ENCODE measurements around the gene TRAF3. TPM values are rescaled to one million over a fixed set of nuclear protein-coding genes. Genes with fewer than 3 reads are reported as not detected.

The TRAF3 gene
- polyA plus RNA-seq, 1 of the 3 experiments (the other 2 are of a cell fraction): 17.9 TPM

GRCh38 chr14:102739190-102739469 lies 38.1 kb upstream of the TRAF3 start:
- Histone ChIP-seq H3K79me2 (ENCODE audit: insufficient read depth) (no peaks in the 10 kb centered on the region), H2AFZ (ENCODE audit: low read depth) (no peak overlapping the region), H3K4me1 (ENCODE audit: control insufficient read depth in 1 of 2, insufficient read depth in 2 of 2, low read depth in 1 of 2, low read length in 1 of 2) (no peaks in the 10 kb centered on the region), H3K27ac (ENCODE audit: low read depth in 2 of 2, low read length in 1 of 2) (no peak overlapping the region), H3K4me3 (ENCODE audit: low read depth in 2 of 2, low read length in 1 of 2) (no peak overlapping the region), H3F3A (replicated peaks; ENCODE audit: insufficient read depth) (no peaks in the 10 kb centered on the region), H3K9me3 (peaks cover 3% of the 10 kb centered on the region; the same call in 1 of the 2 replicates), H3K9me2 (no peaks in the 10 kb centered on the region), H3K9ac (no peak overlapping the region), H3K4me2 (no peak overlapping the region), H4K20me1 (ENCODE audit: insufficient read depth) (no peaks in the 10 kb centered on the region), H3K27me3 (ENCODE audit: insufficient read depth) (no peaks in the 10 kb centered on the region), H3K36me3 (replicated peaks in 1 of 2; ENCODE audit: control insufficient read depth in 1 of 2, insufficient read depth in 2 of 2, low read length in 1 of 2) (peaks cover 0 to 10% of the 10 kb centered on the region in 2 experiments)
- WGBS (ENCODE audit: low lambda C conversion rate): 82% methylated on average over 3 of the region's 3 CpGs
- CTCF ChIA-PET: no interaction called here
- TF ChIP-seq FOXM1 (IDR thresholded peaks at IDR 0.05; ENCODE audit: low read depth): no peak
- TF ChIP-seq CTCF (IDR thresholded peaks at IDR 0.05): no peak
- TF ChIP-seq FOXJ3 (CRISPR knock-in tag; IDR thresholded peaks at IDR 0.05): no peak
- DNase-seq: no peak
- POLR2A ChIA-PET: no interaction called here

GRCh38 chr14:102746634-102747438 lies 30.4 kb upstream of the TRAF3 start:
- peaks cover 3% of the 10 kb centered on the region; the same call in 1 of the 2 replicates for H3K9me3 ChIP-seq
- no peak overlapping the region for H3K4me2 ChIP-seq
- peaks cover 0 to 10% of the 10 kb centered on the region in 2 experiments for H3K36me3 ChIP-seq (replicated peaks in 1 of 2; ENCODE audit: control insufficient read depth in 1 of 2, insufficient read depth in 2 of 2, low read length in 1 of 2)
- H2AFZ ChIP-seq (ENCODE audit: low read depth): no peak overlapping the region
- no peak overlapping the region for H3K4me3 ChIP-seq (ENCODE audit: low read depth in 2 of 2, low read length in 1 of 2)
- no peak overlapping the region for H3K9ac ChIP-seq
- H3F3A ChIP-seq (replicated peaks; ENCODE audit: insufficient read depth): no peaks in the 10 kb centered on the region
- no peaks in the 10 kb centered on the region for H3K79me2 ChIP-seq (ENCODE audit: insufficient read depth)
- POLR2A ChIA-PET: interaction anchor here (0.5 kb wide), 1 partner anchor 16 kb away, joined by 3 read pairs; no protein-coding TSS in a partner anchor
- WGBS (ENCODE audit: low lambda C conversion rate): 98% methylated on average over 16 of the region's 28 CpGs
- no peak overlapping the region for H3K27ac ChIP-seq (ENCODE audit: low read depth in 2 of 2, low read length in 1 of 2)
- H3K4me1 ChIP-seq (ENCODE audit: control insufficient read depth in 1 of 2, insufficient read depth in 2 of 2, low read depth in 1 of 2, low read length in 1 of 2): peaks cover 0 to 7% of the 10 kb centered on the region in 2 experiments; a peak in 1 of 4 replicates
- no peaks in the 10 kb centered on the region for H3K27me3 ChIP-seq (ENCODE audit: insufficient read depth)
- no peak for DNase-seq
- H3K9me2 ChIP-seq: no peaks in the 10 kb centered on the region
- CTCF ChIA-PET: interaction anchor here (1.1 to 1.2 kb wide), 2 partner anchors 12 to 15 kb away, joined by 3 to 4 read pairs; no protein-coding TSS in a partner anchor
- no peaks in the 10 kb centered on the region for H4K20me1 ChIP-seq (ENCODE audit: insufficient read depth)
- TF ChIP-seq IRF3 (IDR thresholded peaks at IDR 0.05; ENCODE audit: low read depth, low read length) (no peak), CHD2 (IDR thresholded peaks at IDR 0.05; ENCODE audit: low read length, partially characterized antibody) (no peak), TAF1 (IDR thresholded peaks at IDR 0.05; ENCODE audit: borderline replicate concordance, low read depth, low read length) (no peak), CTCF (IDR thresholded peaks at IDR 0.05) (no peak), GATA2 (CRISPR knock-in tag; IDR thresholded peaks at IDR 0.05) (no peak), EZH2phosphoT487 (IDR thresholded peaks at IDR 0.05; ENCODE audit: borderline replicate concordance, low read depth) (no peak), RCOR1 (IDR thresholded peaks at IDR 0.05; ENCODE audit: low read length) (no peak), USF2 (IDR thresholded peaks at IDR 0.05; ENCODE audit: borderline replicate concordance, low read depth, low read length) (no peak), NFIC (IDR thresholded peaks at IDR 0.05; ENCODE audit: borderline replicate concordance) (no peak), JUND (IDR thresholded peaks at IDR 0.05) (no peak), PBX3 (IDR thresholded peaks at IDR 0.05) (no peak), EP300 (IDR thresholded peaks at IDR 0.05; ENCODE audit: borderline replicate concordance in 1 of 2, low read depth in 1 of 2, low read length in 1 of 2) (no peak), GABPA (IDR thresholded peaks at IDR 0.05; ENCODE audit: low read depth) (no peak), MEF2A (IDR thresholded peaks at IDR 0.05; ENCODE audit: borderline replicate concordance, low read depth) (no peak), FOXM1 (IDR thresholded peaks at IDR 0.05; ENCODE audit: low read depth) (no peak)

Measured in SK-N-SH (cell line).